ENCODE results near the gene MAP10.
"Not testable (repeated sequence)": the region's sequence is repeated elsewhere in the genome, so short reads cannot be mapped to it uniquely, and the experiment has no call there.

The MAP10 gene

GRCh38 chr1:232784794-232785193 is 20.4 kb upstream of the MAP10 start:
- TF ChIP-seq POLR2A (IDR thresholded peaks at IDR 0.05; ENCODE audit: low read length) (no peak), GATA1 (IDR thresholded peaks at IDR 0.05; ENCODE audit: low read depth, low read length) (no peak)
- DNase-seq, result no peak

GRCh38 chr1:232785630-232786029 is 19.6 kb upstream of the MAP10 start:
- DNase-seq, result not testable (repeated sequence)

DNA sequence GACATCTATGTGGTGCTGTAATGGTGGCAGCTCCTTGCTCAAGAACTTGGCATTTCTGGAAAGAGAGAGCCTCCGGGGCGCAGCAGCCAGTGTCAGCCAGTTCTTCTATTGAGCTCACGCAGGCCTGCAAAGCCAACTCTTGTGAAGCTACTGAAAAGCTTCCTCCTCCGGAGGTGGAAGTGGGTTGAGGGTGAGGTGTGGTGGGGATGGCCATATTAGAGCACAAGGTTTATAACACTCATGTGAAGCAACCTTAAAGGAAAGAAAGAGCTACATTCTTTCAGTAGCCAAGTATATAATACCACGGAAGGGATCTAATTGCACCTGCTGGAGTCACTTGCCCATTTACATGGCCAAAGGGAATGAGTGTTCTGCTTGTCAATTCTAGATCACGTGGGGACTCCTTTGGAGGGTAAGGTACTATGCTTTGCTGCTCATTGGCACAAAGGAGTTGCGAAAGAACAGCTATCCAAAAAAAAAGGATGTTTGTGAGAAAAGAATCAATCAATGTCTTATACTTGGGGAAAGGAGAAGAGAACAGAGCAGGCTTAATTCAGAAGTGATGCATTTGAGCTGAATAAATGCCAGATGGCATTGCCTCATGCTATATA is 18.3 kb upstream of the MAP10 start:
- TF ChIP-seq GATA1 (IDR thresholded peaks at IDR 0.05; ENCODE audit: low read depth, low read length) (no peak), POLR2A (IDR thresholded peaks at IDR 0.05; ENCODE audit: low read length) (no peak)
- no peak for DNase-seq

GRCh38 chr1:232788235-232788872 is 16.9 kb upstream of the MAP10 start:
- no peak for DNase-seq
- no peak for TF ChIP-seq GATA1 (IDR thresholded peaks at IDR 0.05; ENCODE audit: low read depth, low read length)
- no peak for TF ChIP-seq POLR2A (IDR thresholded peaks at IDR 0.05; ENCODE audit: low read length)

DNA sequence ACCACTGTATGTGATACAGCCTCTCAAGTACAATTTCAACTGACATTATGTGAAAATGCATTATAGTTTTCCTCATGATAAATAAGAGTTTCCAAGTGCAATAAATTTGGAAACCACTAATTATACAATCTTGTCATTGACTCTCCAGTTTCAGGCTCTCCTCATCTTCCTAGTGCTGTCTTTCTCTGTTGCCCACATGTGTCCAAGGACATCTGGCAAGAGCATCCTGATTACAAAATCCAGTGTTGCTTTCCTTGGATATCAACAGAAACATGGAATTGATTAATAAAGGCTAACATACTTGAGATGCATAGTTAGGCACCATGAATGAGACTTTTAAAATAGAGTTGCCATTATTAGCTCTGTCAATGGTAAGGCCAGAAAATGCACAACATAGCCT is 15.6 kb upstream of the MAP10 start:
- no peak for DNase-seq
- TF ChIP-seq GATA1 (IDR thresholded peaks at IDR 0.05; ENCODE audit: low read depth, low read length) (no peak), POLR2A (IDR thresholded peaks at IDR 0.05; ENCODE audit: low read length) (no peak)

DNA sequence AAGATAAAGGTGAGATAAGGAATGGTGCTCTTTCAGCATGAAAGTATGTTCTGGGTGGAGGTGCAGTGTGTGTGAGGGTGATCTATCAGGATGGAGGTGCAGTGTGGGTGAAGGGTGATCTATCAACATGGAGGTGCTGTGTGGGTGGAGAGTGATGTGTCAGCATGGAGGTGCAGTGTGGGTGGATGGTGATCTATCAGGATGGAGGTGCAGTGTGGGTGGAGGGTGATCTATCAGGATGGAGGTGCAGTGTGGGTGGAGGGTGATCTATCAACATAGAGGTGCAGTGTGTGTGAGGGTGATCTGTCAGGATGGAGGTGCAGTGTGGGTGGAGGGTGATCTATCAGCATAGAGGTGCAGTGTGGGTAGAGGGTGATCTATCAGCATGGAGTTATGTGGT is 12.3 kb upstream of the MAP10 start:
- no peak for DNase-seq
- TF ChIP-seq GATA1 (IDR thresholded peaks at IDR 0.05; ENCODE audit: low read depth, low read length) (no peak), POLR2A (IDR thresholded peaks at IDR 0.05; ENCODE audit: low read length) (no peak)

- TF ChIP-seq GATA1 (IDR thresholded peaks at IDR 0.05; ENCODE audit: low read depth, low read length) (no peak), POLR2A (IDR thresholded peaks at IDR 0.05; ENCODE audit: low read length) (no peak)
- no peak for DNase-seq
Measured at GRCh38 chr1:232793944-232794343, 11.3 kb upstream of the MAP10 start.

DNA sequence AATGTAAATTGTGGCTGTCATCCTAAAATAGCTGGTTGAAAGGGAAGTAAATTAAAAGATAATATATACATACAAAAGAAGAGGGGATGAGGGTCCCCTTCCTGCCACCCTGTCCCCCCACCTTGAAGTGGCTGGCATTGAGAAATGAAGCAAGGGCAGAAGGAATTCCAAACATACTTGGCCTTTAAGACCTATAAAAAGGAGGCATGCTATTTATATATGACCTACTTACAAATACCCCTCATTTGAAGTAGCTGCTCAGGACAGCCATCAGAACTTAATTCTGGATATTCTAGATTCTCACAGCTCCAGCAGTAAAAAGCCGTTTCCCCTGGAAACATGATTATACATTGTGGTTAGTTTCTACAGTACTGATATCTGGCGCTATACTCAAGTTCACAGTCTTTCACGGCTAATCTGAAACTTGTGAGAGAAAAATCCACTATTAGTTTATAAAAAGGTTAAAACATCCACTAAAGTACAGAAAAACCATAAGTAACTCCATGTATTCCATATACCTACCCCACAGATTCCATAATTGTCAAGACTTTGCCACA is 9.6 kb upstream of the MAP10 start:
- no peak for DNase-seq

DNA sequence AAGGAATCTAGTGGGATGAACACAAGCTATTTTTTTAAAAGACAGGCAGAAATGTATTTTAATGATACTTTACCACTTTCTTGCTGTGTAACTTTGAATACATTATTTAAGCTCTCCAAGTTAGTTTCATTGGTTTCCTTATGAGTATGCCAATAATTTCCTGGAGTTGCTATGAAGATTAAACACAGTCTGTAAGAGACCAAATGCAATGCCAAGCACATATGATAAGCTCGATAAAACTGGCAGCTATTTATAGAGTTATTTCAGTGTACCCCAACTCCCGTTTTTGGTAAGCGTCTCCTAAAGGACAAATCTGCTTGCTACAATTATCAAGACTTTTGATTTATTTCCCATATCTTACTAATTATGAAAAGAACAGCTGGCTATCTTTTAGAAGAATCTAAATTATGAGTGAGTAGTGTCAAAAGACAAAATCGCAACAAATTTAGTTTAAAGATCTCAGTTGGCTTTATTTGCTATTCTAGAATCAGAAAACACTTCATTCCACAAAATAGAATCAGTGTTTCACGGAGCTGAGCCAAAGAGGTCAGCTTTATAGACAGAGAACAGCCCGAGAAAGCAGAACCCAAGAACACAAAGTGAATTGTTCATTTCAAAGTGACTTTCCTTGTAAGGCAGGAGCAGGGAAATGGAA is 7.2 kb upstream of the MAP10 start:
- no peak for TF ChIP-seq GATA1 (IDR thresholded peaks at IDR 0.05; ENCODE audit: low read depth, low read length)
- TF ChIP-seq POLR2A (IDR thresholded peaks at IDR 0.05; ENCODE audit: low read length), result no peak

More for the DNA sequence above, 9.6 kb upstream of the MAP10 start:
- TF ChIP-seq POLR2A (IDR thresholded peaks at IDR 0.05; ENCODE audit: low read length), result no peak
- TF ChIP-seq GATA1 (IDR thresholded peaks at IDR 0.05; ENCODE audit: low read depth, low read length), result no peak

GRCh38 chr1:232798920-232799319 is 6.3 kb upstream of the MAP10 start:
- DNase-seq, result no peak
- no peak for TF ChIP-seq GATA1 (IDR thresholded peaks at IDR 0.05; ENCODE audit: low read depth, low read length)
- TF ChIP-seq POLR2A (IDR thresholded peaks at IDR 0.05; ENCODE audit: low read length), result no peak

More for the DNA sequence above, 7.2 kb upstream of the MAP10 start:
- DNase-seq, result no peak

DNA sequence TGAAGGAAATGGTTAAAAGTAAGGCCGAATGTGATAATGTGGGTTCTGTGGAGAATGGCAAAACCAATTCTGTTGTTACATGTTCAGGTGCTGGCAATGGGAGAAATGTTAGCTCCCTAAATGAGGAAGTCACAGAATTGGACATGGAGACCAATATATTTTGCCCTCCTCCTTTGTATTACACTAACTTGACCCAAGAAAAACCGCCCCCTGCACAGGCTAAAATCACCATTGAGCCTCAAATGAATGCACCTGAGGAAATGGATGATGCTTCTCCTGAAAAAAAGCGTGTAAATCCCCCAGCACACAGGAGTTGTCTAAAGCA is 932 bp downstream of the MAP10 start:
- TF ChIP-seq POLR2A (IDR thresholded peaks at IDR 0.05; ENCODE audit: low read length) (no peak), GATA1 (IDR thresholded peaks at IDR 0.05; ENCODE audit: low read depth, low read length) (no peak)
- DNase-seq, result no peak

DNA sequence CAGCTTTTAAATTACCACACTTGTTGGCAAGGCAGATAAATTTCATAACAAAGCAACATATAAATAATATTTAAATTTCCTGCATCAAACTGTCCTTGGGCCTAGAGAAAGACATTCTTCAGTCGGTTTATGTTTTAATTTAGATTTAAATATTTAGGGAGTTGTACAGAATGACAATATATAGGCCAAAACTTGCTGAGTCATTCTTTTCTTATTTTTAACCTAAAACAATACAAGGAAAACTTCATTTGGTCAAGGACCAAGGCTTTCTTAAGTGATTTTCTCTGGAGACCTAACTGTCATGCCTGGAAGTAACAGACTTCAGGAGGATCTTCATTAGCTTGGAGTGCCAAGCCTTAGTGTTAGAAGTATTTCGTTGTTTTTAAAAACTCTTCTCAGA is 5.6 kb downstream of the MAP10 start:
- no peak for DNase-seq
- TF ChIP-seq GATA1 (IDR thresholded peaks at IDR 0.05; ENCODE audit: low read depth, low read length), result no peak
- TF ChIP-seq POLR2A (IDR thresholded peaks at IDR 0.05; ENCODE audit: low read length), result no peak

DNA sequence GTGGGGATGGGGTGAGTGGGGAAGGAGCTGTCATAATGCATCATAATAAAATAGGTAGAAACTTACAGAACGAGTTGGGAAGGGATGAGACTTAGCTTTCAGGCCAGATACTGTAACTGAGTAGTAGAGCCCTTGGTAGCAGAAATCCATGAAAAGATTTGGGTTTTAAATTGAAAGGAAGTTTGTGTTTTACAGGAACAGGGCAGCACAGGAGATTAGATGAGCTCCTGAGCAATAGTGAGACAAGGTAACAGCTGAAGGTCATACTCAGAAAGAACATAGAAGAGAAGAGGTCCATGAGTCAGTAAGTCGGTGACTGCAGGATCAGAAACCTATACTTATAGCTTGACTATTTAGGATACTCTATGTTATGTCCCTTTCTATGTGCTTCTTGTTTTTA is 7.3 kb downstream of the MAP10 start:
- TF ChIP-seq GATA1 (IDR thresholded peaks at IDR 0.05; ENCODE audit: low read depth, low read length), result no peak
- no peak for TF ChIP-seq POLR2A (IDR thresholded peaks at IDR 0.05; ENCODE audit: low read length)

GRCh38 chr1:232813097-232813496 is 7.9 kb downstream of the MAP10 start:
- TF ChIP-seq GATA1 (IDR thresholded peaks at IDR 0.05; ENCODE audit: low read depth, low read length) (no peak), POLR2A (IDR thresholded peaks at IDR 0.05; ENCODE audit: low read length) (no peak)
- DNase-seq, result no peak

More for the DNA sequence above, 7.3 kb downstream of the MAP10 start:
- DNase-seq, result no peak

DNA sequence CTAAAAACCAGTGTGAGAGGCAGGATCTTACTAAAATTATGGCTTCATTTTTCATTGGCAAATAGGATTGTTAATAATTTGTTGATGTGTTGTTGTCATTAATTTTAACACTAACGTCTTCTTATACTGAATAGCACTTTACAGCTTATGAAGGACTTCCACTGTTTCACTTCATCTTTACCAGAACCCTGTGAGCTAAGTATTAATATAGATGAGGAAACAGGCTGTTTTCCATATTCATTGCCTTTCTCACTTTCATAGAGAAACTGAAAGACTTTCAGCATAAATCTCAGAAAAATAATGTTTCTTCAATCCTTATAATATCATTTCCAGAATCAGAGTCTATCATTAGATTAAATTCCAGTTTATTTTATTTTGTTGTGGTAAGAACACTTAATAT is 8.5 kb downstream of the MAP10 start:
- TF ChIP-seq GATA1 (IDR thresholded peaks at IDR 0.05; ENCODE audit: low read depth, low read length) (no peak), POLR2A (IDR thresholded peaks at IDR 0.05; ENCODE audit: low read length) (no peak)
- no peak for DNase-seq
